Mucosa of descending colon (tissue), 3 donors: ENCODE results near the gene FGF3. TPM values are rescaled to one million over a fixed set of nuclear protein-coding genes. Genes with fewer than 3 reads are reported as not detected.

Source experiments
- ATAC-seq: fragments of 200-7000 bp; cut with Tn5 transposase; one replicate; pipeline ENCODE4 v1.9.1; 2020; ENCODE audit warnings: mild to moderate bottlenecking, moderate library complexity
- DNase-seq, 3 donors: peaks; one replicate each; pipeline ENCODE4 v3.0.0-alpha.2; 2020
- H3K36me3 ChIP-seq: fragments of 200-600 bp; one replicate; pipeline ENCODE4 v1.8.0; 2021; ENCODE audit warnings: low read depth, mild to moderate bottlenecking
- H3K4me1 ChIP-seq: fragments of 200-600 bp; one replicate; pipeline ENCODE4 v1.8.0; 2021; ENCODE audit warnings: low read depth, mild to moderate bottlenecking
- H3K4me3 ChIP-seq: fragments of 200-600 bp; one replicate; pipeline ENCODE4 v1.8.0; 2021; ENCODE audit warnings: mild to moderate bottlenecking
- H3K9me3 ChIP-seq: fragments of 200-600 bp; one replicate; pipeline ENCODE4 v1.8.0; 2021; ENCODE audit warnings: mild to moderate bottlenecking
- CTCF ChIP-seq: fragments of 200-600 bp; IDR thresholded peaks from one replicate; pipeline ENCODE4 v1.8.0; 2022; ENCODE audit warnings: antibody characterized with exemption, mild to moderate bottlenecking
- intact Hi-C, 2 donors: fragments of 100-400 bp; cut with DNase I in 1 of 2; cut with micrococcal nuclease in 1 of 2; formaldehyde crosslinking; loops; one replicate each; pipeline versions ENCODE4 v1.11.0 to v1.11.1; 2022; cut with DNase I, micrococcal nuclease
- total RNA-seq, 3 donors: library from RNA; stranded (reverse); fragmentation: NEBNext Ultra II Directional in 2 of 3; extraction: Animal tissue kit (Norgen Biotek cat#: 25700) in 2 of 3; gene quantifications; one replicate each; pipeline versions ENCODE4 v1.2.1 to v1.2.4, GENCODE V29; 2021 to 2023
- donor health status: DM: no; HTN: no; CAD: no; lungs with moderate emphysema.
- donor health status: DM: no; HTN: no; CAD: no.
- donor health status: DM: no; HTN: yes; CAD: no.

FGF3 gene
- total RNA-seq, 3 donors from 2014 or later, result not detected

GRCh38 chr11:69799097-69799496, 20.1 kb downstream of the FGF3 start:
- DNase-seq (no peak), ATAC-seq (no peak)
- intact Hi-C loops, result no loop called here
- peaks cover 2% of the 10 kb centered on the region for H3K9me3 ChIP-seq
- no peak for TF ChIP-seq CTCF
- no peaks in the 10 kb centered on the region for H3K4me1 ChIP-seq
- no peak overlapping the region for H3K4me3 ChIP-seq
- no peaks in the 10 kb centered on the region for H3K36me3 ChIP-seq

GRCh38 chr11:69797737-69798528, 21.3 kb downstream of the FGF3 start:
- Histone ChIP-seq H3K4me3 (no peak overlapping the region), H3K9me3 (peaks cover 2% of the 10 kb centered on the region), H3K4me1 (no peaks in the 10 kb centered on the region), H3K36me3 (no peaks in the 10 kb centered on the region)
- intact Hi-C loops, result no loop called here
- ATAC-seq (no peak), DNase-seq (no peak)
- no peak for TF ChIP-seq CTCF

- DNase-seq (no peak), ATAC-seq (no peak)
Observed at GRCh38 chr11:69797156-69797555, 22.1 kb downstream of the FGF3 start.

GRCh38 chr11:69796063-69796462, 23.2 kb downstream of the FGF3 start:
- DNase-seq, result no peak
- Histone ChIP-seq H3K36me3 (no peaks in the 10 kb centered on the region), H3K9me3 (peaks cover 2% of the 10 kb centered on the region), H3K4me3 (no peak overlapping the region), H3K4me1 (no peaks in the 10 kb centered on the region)
- TF ChIP-seq CTCF, result no peak
- ATAC-seq, result no peak
- intact Hi-C loops, result no loop called here

More at GRCh38 chr11:69797156-69797555, 22.1 kb downstream of the FGF3 start:
- intact Hi-C loops, result no loop called here
- Histone ChIP-seq H3K36me3 (no peaks in the 10 kb centered on the region), H3K4me1 (no peaks in the 10 kb centered on the region), H3K4me3 (no peak overlapping the region), H3K9me3 (peaks cover 2% of the 10 kb centered on the region)
- TF ChIP-seq CTCF, result no peak

- ATAC-seq (no peak), DNase-seq (no peak)
- no peaks in the 10 kb centered on the region for H3K36me3 ChIP-seq
- H3K4me3 ChIP-seq, result no peak overlapping the region
- no peaks in the 10 kb centered on the region for H3K4me1 ChIP-seq
- no peaks in the 10 kb centered on the region for H3K9me3 ChIP-seq
- no peak for TF ChIP-seq CTCF
- intact Hi-C loops, result no loop called here
Observed at GRCh38 chr11:69791276-69792180, 27.7 kb downstream of the FGF3 start.
